ENCODE results near the gene MAFG.

- TF ChIP-seq EZH2phosphoT487 (IDR thresholded peaks at IDR 0.05; ENCODE audit: borderline replicate concordance) (no peak), CTCF (conservative IDR thresholded peaks at IDR 0.05; ENCODE audit: low read length) (no peak)
These were observed 36.3 kb downstream of the MAFG start for GRCh38 chr17:81891303-81891552.
